NT2/D1 (cell line): ENCODE results near the gene KISS1.
"Not testable (repeated sequence)": the region's sequence is repeated elsewhere in the genome, so short reads cannot be mapped to it uniquely, and the experiment has no call there.

Experiments
- DNase-seq: peaks from one replicate; pipeline ENCODE4 v3.0.0-alpha.2; 2011; ENCODE audit warnings: low read depth, low spot score
- H3K27me3 ChIP-seq: 2 replicates; pipeline ENCODE4 v1.6.0; 2011; ENCODE audit warnings: mild to moderate bottlenecking; ENCODE audit not compliant: insufficient read length, insufficient read depth
- H3K36me3 ChIP-seq: 2 replicates; pipeline ENCODE4 v1.6.1; 2011; ENCODE audit warnings: mild to moderate bottlenecking, low read length, mixed read lengths; ENCODE audit not compliant: insufficient read depth, insufficient read length
- H3K4me1 ChIP-seq: 2 replicates; pipeline ENCODE4 v1.5.1; 2011; ENCODE audit not compliant: insufficient read depth, insufficient read length
- H3K4me3 ChIP-seq: 2 replicates; pipeline ENCODE4 v1.5.1; 2011; ENCODE audit warnings: low read depth; ENCODE audit not compliant: insufficient read length
- H3K9ac ChIP-seq: 2 replicates; pipeline ENCODE4 v1.6.0; 2011; ENCODE audit warnings: low read depth; ENCODE audit not compliant: insufficient read length
- H3K9me3 ChIP-seq: 2 replicates; pipeline ENCODE4 v1.5.1; 2011; ENCODE audit warnings: mild to moderate bottlenecking, low read length; ENCODE audit not compliant: insufficient read depth
- SUZ12 ChIP-seq: IDR thresholded peaks from 2 replicates; pipeline ENCODE4 v1.6.1; 2011; ENCODE audit not compliant: insufficient read length, insufficient read depth; ENCODE audit errors: extremely low read depth
- YY1 ChIP-seq: IDR thresholded peaks from 2 replicates; pipeline ENCODE4 v1.6.1; 2011; ENCODE audit not compliant: insufficient read length, insufficient read depth
- ZNF274 ChIP-seq: IDR thresholded peaks from 2 replicates; pipeline ENCODE4 v1.6.1; 2011; ENCODE audit warnings: mild to moderate bottlenecking, low read depth, low read length

Gene KISS1, protein sequence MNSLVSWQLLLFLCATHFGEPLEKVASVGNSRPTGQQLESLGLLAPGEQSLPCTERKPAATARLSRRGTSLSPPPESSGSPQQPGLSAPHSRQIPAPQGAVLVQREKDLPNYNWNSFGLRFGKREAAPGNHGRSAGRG

DNA sequence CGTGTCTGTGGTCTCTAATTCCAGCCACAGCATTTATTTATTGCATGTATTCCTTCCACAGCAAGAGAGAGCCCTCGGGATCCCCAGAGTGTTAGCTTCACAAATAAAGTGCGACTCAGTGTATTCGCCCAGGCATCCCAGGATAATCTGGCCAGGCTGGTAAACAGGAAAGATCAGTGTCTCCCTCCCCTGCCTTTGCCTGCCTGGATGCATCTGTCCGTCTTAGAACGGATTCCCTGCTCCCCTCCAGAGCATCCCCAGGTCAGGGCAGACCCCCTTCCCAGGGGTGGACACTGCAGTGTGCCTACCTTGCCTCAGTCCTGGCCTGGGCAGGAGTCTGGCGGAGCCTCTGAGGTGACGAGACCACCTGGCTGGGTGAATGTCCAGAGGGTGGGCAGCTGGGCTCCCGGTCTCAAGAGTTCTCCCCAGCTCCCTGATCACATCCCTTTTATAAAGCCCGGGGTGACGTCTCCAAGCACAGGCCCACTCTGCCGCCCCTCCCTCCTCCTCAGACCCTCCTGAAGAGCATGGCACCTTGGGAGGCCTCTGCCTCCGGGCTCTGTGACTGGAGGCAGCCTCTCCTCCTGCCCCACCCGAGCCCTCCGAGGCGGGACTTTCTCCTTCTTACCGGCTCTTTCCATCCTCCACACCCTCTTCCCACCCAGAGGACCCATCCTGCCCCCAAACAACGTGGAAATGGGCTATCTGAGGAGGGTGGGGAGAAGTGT lies at the start of gene KISS1:
Gene KISS1 (minus strand): TSS at position 424 of the 728 bp plus-strand sequence. CDS start 3,615 bp downstream, outside the sequence.
- Histone ChIP-seq H3K4me3 (no peak within 1 kb of the TSS), H3K36me3 (no peaks in the 10 kb centered on the region), H3K4me1 (peaks cover 29% of the 10 kb centered on the region), H3K9me3 (no peaks in the 10 kb centered on the region), H3K27me3 (peaks cover 25% of the 10 kb centered on the region), H3K9ac (no peak within 1 kb of the TSS)
- no peak for DNase-seq
- TF ChIP-seq YY1 (no peak), ZNF274 (no peak), SUZ12 (no peak)

DNA sequence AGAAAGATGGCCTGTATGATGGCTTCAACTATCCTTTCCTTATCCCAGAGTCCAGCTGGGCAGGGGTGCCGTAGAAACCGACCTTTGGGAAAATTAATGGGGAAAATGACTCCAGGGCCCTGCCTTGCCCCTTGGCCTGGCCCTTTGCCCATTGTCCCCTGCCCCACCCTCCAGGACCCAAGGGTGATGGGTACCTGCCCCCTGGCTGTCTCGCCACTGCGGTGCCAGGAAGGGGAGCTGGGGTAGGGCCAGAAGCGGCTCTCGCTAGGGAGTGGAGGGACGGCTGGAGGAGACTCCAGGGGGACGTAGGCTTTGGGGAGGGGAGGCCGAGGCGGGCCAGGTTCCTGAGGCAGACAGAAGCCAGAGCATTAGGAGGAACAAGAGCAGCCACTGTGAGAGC lies 46.6 kb upstream of the KISS1 start:
- Histone ChIP-seq H3K9me3 (no peaks in the 10 kb centered on the region), H3K9ac (no peak overlapping the region), H3K4me1 (no peaks in the 10 kb centered on the region), H3K27me3 (no peaks in the 10 kb centered on the region), H3K36me3 (peaks cover 13% of the 10 kb centered on the region), H3K4me3 (no peak overlapping the region)
- TF ChIP-seq YY1 (no peak), ZNF274 (no peak), SUZ12 (no peak)
- no peak for DNase-seq

DNA sequence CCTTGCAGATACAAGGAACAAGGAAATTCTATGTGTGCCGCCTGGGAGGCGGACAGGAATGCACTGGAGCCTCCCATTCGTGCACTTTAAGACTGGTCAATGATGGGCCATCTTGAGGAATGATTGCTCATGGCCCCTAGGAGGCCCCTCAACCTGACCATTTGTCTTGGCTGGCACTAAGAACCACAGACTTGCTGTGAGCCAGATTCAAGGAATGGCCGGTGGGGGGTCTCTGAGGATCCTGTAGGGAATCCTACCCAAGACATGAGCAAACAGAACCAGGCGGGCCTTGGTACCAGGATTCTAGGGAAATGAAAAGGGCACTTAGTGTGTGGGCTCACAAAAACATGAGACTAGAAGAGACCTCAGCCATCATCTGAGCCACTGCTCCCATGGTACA lies 45.6 kb upstream of the KISS1 start:
- H3K27me3 ChIP-seq: no peaks in the 10 kb centered on the region
- no peak overlapping the region for H3K4me3 ChIP-seq
- no peaks in the 10 kb centered on the region; the same call in 1 of the 2 replicates for H3K9me3 ChIP-seq
- no peak for DNase-seq
- no peak overlapping the region for H3K9ac ChIP-seq
- H3K4me1 ChIP-seq: no peaks in the 10 kb centered on the region
- peaks cover 13% of the 10 kb centered on the region for H3K36me3 ChIP-seq
- no peak for TF ChIP-seq YY1
- no peak for TF ChIP-seq SUZ12
- TF ChIP-seq ZNF274: no peak

DNA sequence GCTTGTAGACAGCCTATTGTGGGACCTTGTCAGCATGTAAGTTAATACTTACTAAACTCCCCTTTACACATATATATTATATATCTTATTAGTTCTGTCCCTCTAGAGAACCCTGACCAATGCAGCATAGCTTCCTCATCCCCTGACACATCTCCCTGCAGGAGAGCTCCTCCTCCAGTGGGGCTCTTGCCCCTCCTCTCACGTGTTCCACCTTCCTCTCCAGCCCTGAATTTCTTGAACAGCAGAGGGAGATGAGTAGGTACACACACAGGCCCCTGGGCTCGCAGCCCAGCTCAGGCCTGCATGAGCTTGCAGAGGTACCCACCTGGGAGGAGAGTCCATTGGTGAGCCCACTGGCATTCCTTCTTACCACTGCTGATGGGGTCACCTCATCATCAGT lies 44.8 kb upstream of the KISS1 start:
- Histone ChIP-seq H3K4me3 (no peak overlapping the region), H3K9ac (no peak overlapping the region), H3K27me3 (no peaks in the 10 kb centered on the region), H3K36me3 (peaks cover 13% of the 10 kb centered on the region), H3K9me3 (peaks cover 9% of the 10 kb centered on the region; the same call in 1 of the 2 replicates), H3K4me1 (no peaks in the 10 kb centered on the region)
- no peak for DNase-seq
- TF ChIP-seq SUZ12 (no peak), ZNF274 (no peak), YY1 (no peak)

DNA sequence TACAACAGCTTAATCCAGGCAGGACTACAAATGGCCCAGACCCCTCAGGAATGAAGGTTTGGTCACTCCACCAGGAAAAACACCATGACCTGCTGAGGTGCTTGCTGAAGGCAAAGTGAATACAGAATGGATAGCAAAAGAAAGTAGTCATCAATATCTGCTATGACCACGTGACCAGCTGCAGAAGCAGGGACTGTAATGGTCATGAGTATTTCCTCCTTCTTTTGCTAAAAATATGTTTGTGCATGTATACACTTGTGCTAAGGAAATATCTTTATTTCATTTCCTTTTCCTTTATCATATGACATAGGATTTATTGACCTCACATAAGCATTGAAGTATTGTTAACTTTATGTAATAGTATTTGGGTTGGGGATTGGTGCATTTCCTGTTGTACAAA lies 43.9 kb upstream of the KISS1 start:
- no peaks in the 10 kb centered on the region for H3K27me3 ChIP-seq
- H3K36me3 ChIP-seq: peaks cover 11% of the 10 kb centered on the region
- DNase-seq: no peak
- H3K9me3 ChIP-seq: peaks cover 17% of the 10 kb centered on the region; the same call in 1 of the 2 replicates
- no peak for TF ChIP-seq YY1
- no peak for TF ChIP-seq ZNF274
- H3K9ac ChIP-seq: no peak overlapping the region
- no peaks in the 10 kb centered on the region for H3K4me1 ChIP-seq
- H3K4me3 ChIP-seq: no peak overlapping the region

DNA sequence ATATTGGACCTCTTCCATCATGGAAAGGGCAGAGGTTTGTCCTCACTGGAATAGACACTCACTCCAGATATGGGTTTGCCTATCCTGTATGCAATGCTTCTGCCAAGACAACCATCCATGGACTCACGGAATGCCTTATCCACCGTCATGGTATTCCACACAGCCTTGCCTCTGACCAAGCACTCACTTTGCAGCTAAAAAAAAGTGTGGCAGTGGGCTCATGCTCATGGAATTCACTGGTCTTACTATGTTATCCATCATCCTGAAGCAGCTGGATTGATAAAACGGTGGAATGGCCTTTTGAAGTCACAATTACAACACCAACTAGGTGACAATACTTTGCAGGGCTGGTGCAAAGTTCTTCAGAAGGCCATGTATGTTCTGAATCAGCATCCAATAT lies 43.1 kb upstream of the KISS1 start:
- DNase-seq, H3K4me1 ChIP-seq, H3K4me3 ChIP-seq, H3K27me3 ChIP-seq, H3K9ac ChIP-seq, H3K36me3 ChIP-seq: not testable (repeated sequence)
- H3K9me3 ChIP-seq: peaks cover 17% of the 10 kb centered on the region; the same call in 1 of the 2 replicates

DNA sequence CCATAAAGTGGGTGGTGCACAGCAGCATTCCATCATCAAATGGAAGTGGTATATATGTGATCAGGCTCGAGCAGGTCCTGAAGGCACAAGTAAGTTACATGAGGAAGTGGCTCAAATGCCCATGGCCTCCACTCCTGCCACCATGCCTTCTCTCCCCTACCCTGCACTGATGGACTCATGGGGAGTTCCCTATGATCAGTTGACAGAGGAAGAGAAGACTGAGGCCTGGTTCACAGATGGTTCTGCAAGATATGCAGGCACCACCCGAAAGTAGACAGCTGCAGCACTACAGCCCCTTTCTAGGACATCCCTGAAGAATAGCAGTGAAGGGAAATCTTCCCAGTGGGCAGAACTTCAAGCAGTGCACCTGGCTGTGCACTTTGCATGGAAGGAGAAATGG lies 42.2 kb upstream of the KISS1 start:
- H3K36me3 ChIP-seq, DNase-seq, H3K4me1 ChIP-seq, H3K4me3 ChIP-seq, H3K9ac ChIP-seq, H3K27me3 ChIP-seq: not testable (repeated sequence)
- H3K9me3 ChIP-seq: peaks cover 17% of the 10 kb centered on the region; the same call in 1 of the 2 replicates

DNA sequence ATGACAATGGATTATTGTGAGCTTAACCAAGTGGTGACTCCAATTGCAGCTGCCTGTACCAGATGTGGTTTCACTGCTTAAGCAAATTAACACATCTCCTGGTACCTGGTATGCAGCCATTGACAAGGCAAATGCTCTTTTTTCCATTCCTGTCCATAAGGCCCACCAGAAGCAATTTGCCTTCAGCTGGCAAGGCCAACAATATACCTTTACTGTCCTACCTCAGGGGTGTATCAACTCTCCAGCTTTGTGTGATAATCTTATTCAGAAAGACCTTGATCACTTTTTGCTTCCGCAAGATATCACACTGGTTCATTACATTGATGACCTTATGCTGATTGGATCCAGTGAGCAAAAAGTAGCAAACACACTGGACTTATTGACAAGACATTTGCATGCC lies 41.2 kb upstream of the KISS1 start:
- not testable (repeated sequence) for H3K36me3 ChIP-seq, H3K27me3 ChIP-seq, H3K9ac ChIP-seq, H3K4me1 ChIP-seq, DNase-seq, H3K4me3 ChIP-seq
- H3K9me3 ChIP-seq: peaks cover 17% of the 10 kb centered on the region; the same call in 1 of the 2 replicates
